Spleen (tissue), 7 donors: ENCODE results near the gene IFNL4.

Source experiments
- CTCF ChIP-seq, 11 experiments: fragments of 200-600 bp in 7 of 11; fragments of 450-650 bp in 4 of 11; sonication (generic) in 4 of 11; IDR thresholded peaks in 8 of 11; conservative IDR thresholded peaks in 3 of 11; 1 replicate in 7 of 11; 2 replicates in 4 of 11; pipeline versions ENCODE4 v1.4.0 to v1.8.0; 2016 to 2021; ENCODE audit warnings: antibody characterized with exemption in 11 of 11, inconsistent platforms in 4 of 11, mild to moderate bottlenecking in 1 of 11
- POLR2AphosphoS5 ChIP-seq, 3 donors: sonication (generic); formaldehyde crosslinking; IDR thresholded peaks; one replicate each; pipeline ENCODE4 v1.5.1; 2017; ENCODE audit warnings: antibody characterized with exemption in 3 of 3
- donor health status: DM: no; HTN: no; CAD: no; lungs with moderate emphysema.
- donor health status: DM: no; HTN: no; CAD: no.
- donor health status: DM: no; HTN: no; CAD: no.

GRCh38 chr19:39261704-39262103 lies 13.0 kb upstream of the IFNL4 start:
- no peak for TF ChIP-seq POLR2AphosphoS5 (IDR thresholded peaks at IDR 0.05)
- TF ChIP-seq CTCF (IDR thresholded peaks at IDR 0.05 in 8 of 11, conservative IDR thresholded peaks at IDR 0.05 in 3 of 11): no peak
